Measurements from ENCODE around the gene ETNPPL. TPM values are rescaled to one million over a fixed set of nuclear protein-coding genes. Genes with fewer than 3 reads are reported as not detected.

The ETNPPL gene
- total RNA-seq, 2 donors from 2014 or later: not detected

DNA sequence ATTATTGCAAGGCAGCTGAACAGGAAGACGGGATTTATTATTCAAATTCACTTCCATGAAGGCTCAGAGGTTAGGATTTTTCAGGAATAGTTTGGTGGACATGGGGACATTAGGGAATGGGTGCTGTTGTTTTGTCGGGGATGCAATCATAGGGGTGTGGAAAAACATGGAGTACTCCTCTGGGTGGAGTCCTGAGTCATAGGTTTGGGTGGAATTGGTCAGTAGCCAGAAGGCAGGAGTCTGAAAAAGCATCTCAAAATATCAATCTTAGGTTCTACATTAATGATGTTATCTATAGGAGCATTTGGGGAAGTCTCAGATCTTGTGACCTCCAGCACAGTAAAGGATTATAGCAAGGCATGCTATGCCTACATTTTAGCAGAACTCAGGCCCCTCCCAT, 14.5 kb upstream of the ETNPPL start:
- ATAC-seq (ENCODE audit: insufficient number of reproducible peaks, low FRiP score, low read depth): no peak
- no peak overlapping the region for H3K4me3 ChIP-seq
- H3K27me3 ChIP-seq (replicated peaks; ENCODE audit: insufficient read depth): no peaks in the 10 kb centered on the region
- no peaks in the 10 kb centered on the region for H3K36me3 ChIP-seq
- no peak for DNase-seq (ENCODE audit: low spot score)
- no peak overlapping the region for H3K27ac ChIP-seq
- no peaks in the 10 kb centered on the region for H3K9me3 ChIP-seq
- peaks cover 5 to 10% of the 10 kb centered on the region in 2 donors for H3K4me1 ChIP-seq (ENCODE audit: control insufficient read depth in 1 of 2, low read depth in 2 of 2)
- TF ChIP-seq, protein P1, sequence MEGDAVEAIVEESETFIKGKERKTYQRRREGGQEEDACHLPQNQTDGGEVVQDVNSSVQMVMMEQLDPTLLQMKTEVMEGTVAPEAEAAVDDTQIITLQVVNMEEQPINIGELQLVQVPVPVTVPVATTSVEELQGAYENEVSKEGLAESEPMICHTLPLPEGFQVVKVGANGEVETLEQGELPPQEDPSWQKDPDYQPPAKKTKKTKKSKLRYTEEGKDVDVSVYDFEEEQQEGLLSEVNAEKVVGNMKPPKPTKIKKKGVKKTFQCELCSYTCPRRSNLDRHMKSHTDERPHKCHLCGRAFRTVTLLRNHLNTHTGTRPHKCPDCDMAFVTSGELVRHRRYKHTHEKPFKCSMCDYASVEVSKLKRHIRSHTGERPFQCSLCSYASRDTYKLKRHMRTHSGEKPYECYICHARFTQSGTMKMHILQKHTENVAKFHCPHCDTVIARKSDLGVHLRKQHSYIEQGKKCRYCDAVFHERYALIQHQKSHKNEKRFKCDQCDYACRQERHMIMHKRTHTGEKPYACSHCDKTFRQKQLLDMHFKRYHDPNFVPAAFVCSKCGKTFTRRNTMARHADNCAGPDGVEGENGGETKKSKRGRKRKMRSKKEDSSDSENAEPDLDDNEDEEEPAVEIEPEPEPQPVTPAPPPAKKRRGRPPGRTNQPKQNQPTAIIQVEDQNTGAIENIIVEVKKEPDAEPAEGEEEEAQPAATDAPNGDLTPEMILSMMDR (IDR thresholded peaks at IDR 0.05): no peak

DNA sequence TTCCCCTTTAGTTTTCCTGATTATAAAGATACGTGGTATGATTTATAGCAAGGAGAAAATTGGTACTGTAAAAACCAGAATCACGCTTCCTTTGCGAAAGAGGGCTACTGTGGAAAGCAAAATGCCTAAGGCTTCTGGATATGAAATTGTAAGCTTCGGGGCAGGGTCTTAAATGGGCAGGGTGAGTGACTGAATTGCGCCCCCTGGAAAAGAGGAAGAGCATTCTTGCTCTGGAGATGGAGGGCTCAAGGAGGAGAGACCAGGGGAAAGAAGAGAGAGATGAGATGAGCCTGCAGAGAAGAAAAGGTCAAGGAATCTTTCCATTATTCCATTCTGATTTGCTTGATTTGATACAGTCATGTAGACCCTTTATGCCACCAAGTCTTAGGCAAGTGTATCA, 13.1 kb upstream of the ETNPPL start:
- no peaks in the 10 kb centered on the region for H3K27me3 ChIP-seq (replicated peaks; ENCODE audit: insufficient read depth)
- peaks cover 5 to 10% of the 10 kb centered on the region in 2 donors for H3K4me1 ChIP-seq (ENCODE audit: control insufficient read depth in 1 of 2, low read depth in 2 of 2)
- ATAC-seq (ENCODE audit: insufficient number of reproducible peaks, low FRiP score, low read depth) (no peak), DNase-seq (ENCODE audit: low spot score) (no peak)
- no peaks in the 10 kb centered on the region for H3K9me3 ChIP-seq
- no peaks in the 10 kb centered on the region for H3K36me3 ChIP-seq
- H3K27ac ChIP-seq: no peak overlapping the region
- TF ChIP-seq, protein P1 (IDR thresholded peaks at IDR 0.05): no peak
- no peak overlapping the region for H3K4me3 ChIP-seq

DNA sequence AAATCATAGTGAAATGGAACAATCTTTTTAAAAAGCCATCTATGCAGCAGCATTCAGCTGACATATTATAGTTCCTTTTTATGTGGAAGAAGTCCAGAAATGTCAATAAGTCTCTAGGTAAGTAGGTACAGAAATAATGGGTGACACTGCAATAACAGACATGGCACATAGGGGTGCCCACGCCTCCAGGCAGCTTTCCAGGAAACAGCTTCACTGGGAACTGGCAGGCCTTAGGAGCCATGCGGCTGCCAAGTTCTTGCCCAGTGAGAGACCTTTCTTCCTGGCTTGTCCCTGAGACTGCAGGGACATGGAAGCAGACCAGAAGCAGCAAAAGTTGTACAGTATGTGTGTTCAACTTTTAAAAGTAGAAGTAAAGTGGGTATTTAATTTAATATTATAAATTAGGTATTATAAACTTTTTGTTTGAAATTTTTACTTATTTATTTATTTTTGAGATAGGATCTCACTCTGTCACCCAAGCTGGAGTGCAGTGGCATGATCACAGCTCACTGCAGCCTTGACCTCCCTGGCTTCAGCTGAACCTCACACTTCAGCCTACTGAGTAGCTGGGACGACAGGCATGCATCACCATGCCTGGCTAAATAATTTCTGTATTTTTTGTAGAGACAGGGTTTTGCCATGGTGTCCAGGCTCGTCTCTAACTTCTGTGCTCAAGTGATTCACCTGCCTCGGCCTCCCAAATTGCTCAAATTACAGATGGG, 12.1 kb upstream of the ETNPPL start:
- Histone ChIP-seq H3K4me1 (ENCODE audit: control insufficient read depth in 1 of 2, low read depth in 2 of 2) (peaks cover 5 to 10% of the 10 kb centered on the region in 2 donors), H3K4me3 (no peak overlapping the region), H3K36me3 (no peaks in the 10 kb centered on the region), H3K9me3 (no peaks in the 10 kb centered on the region), H3K27me3 (replicated peaks; ENCODE audit: insufficient read depth) (no peaks in the 10 kb centered on the region), H3K27ac (no peak overlapping the region)
- DNase-seq (ENCODE audit: low spot score) (peak; percentile 8), ATAC-seq (ENCODE audit: insufficient number of reproducible peaks, low FRiP score, low read depth) (peak; percentile 52)
- TF ChIP-seq, protein P1 (IDR thresholded peaks at IDR 0.05): peak; percentile 48

DNA sequence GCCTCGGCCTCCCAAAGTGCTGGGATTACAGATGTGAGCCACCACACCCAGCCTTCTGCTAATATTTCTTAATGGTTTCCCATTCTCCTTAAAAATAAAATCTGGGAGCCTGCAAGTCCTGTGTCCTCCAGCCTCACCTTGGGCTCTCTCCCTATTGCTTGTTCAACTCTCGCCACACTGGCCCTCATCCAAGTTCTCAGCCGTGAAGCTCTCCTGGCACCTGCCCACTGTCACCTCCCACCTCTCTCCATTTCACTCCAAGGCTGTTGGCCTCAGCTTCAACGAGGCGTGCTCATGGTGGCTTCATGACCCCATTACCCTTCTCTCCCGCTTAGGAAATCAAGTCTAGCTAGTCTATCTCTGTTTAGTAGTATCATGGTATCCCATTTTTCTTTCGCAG, 9.5 kb upstream of the ETNPPL start:
- H3K36me3 ChIP-seq: no peaks in the 10 kb centered on the region
- no peak for DNase-seq (ENCODE audit: low spot score)
- no peak overlapping the region for H3K27ac ChIP-seq
- ATAC-seq (ENCODE audit: insufficient number of reproducible peaks, low FRiP score, low read depth): no peak
- H3K4me1 ChIP-seq (ENCODE audit: control insufficient read depth in 1 of 2, low read depth in 2 of 2): peaks cover 5 to 10% of the 10 kb centered on the region in 2 donors
- TF ChIP-seq, protein P1 (IDR thresholded peaks at IDR 0.05): no peak
- no peaks in the 10 kb centered on the region for H3K9me3 ChIP-seq
- no peak overlapping the region for H3K4me3 ChIP-seq
- H3K27me3 ChIP-seq (replicated peaks; ENCODE audit: insufficient read depth): no peaks in the 10 kb centered on the region

DNA sequence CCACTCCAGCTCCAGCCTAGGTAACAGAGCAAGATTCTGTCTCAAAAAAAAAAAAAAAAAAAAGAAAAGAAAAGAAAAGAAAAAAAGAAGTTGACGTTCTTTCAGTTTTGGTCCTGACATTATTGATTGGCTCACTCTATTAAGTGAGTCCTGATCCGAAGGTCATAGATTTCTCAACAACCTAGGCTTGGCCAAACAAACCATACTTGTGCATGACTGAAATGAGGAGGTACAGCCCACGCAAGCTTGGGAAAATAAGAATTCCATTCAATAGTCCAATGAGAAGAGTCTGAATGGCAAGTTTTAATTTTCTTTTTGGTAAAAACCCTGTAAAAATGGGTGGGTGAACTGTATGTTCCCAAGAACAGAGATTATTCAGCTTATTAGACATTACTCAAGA, 3.2 kb upstream of the ETNPPL start:
- Histone ChIP-seq H3K4me1 (ENCODE audit: control insufficient read depth in 1 of 2, low read depth in 2 of 2) (peaks cover 0 to 5% of the 10 kb centered on the region in 2 donors), H3K9me3 (no peaks in the 10 kb centered on the region), H3K36me3 (no peaks in the 10 kb centered on the region), H3K27me3 (replicated peaks; ENCODE audit: insufficient read depth) (no peaks in the 10 kb centered on the region), H3K4me3 (no peak overlapping the region), H3K27ac (no peak overlapping the region)
- ATAC-seq (ENCODE audit: insufficient number of reproducible peaks, low FRiP score, low read depth) (no peak), DNase-seq (ENCODE audit: low spot score) (no peak)
- TF ChIP-seq, protein P1 (IDR thresholded peaks at IDR 0.05): no peak

All from thoracic aorta (tissue), 2 donors.